Gastroesophageal sphincter (tissue), 3 donors: ENCODE data around the gene RPA1.

Experiments
- EP300 ChIP-seq: sonication (generic); formaldehyde crosslinking; IDR thresholded peaks from one replicate; pipeline ENCODE4 v1.6.1; 2017; ENCODE audit warnings: antibody characterized with exemption, mild to moderate bottlenecking
- POLR2A ChIP-seq, 2 donors: fragments of 450-650 bp; IDR thresholded peaks; one replicate each; pipeline ENCODE4 v1.6.1; 2017; ENCODE audit warnings: antibody characterized with exemption in 2 of 2, mild to moderate bottlenecking in 2 of 2, moderate library complexity in 1 of 2
- POLR2AphosphoS5 ChIP-seq: sonication (generic); formaldehyde crosslinking; IDR thresholded peaks from one replicate; pipeline ENCODE4 v1.6.1; 2017; ENCODE audit warnings: antibody characterized with exemption
- TF ChIP-seq, protein P1 (sequence below), 4 experiments: fragments of 200-600 bp in 2 of 4; fragments of 450-650 bp in 2 of 4; sonication (generic) in 1 of 4; IDR thresholded peaks; one replicate each; pipeline ENCODE4 v1.5.1; 2017 to 2019; ENCODE audit warnings: antibody characterized with exemption in 4 of 4, mild to moderate bottlenecking in 2 of 4, moderate library complexity in 2 of 4

DNA sequence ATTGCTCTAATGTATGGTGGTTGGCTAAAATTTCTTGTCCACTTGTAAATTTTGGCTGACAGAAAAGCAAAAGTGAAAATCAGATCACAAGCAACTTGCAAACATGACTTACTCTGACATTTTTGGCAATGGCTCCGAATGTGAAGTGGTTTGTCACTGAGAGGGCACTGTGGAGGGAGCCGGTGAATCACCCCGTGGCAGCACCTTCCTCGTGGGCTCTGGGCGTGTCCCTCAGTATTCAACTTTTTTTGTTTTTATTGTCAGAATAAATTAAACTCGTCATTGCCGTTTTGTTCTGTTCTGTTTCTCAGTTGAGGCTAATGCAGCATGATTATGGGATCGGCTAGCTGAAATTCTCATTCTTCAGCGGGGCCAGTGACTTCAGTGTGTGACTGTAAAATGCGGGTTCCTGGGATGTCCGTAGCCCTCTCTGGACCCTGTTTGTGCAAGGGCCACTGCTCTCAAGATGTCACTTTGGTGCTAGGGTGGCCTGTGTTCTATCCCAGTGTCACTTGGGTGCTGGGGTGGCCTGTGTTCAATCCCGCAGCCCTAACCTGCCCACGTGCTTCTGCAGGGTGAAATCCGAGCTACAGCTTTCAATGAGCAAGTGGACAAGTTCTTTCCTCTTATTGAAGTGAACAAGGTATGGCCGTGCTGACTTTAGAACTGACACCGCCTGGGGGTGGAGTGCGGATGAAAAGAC is 48.8 kb downstream of the RPA1 start:
- TF ChIP-seq, protein P1, sequence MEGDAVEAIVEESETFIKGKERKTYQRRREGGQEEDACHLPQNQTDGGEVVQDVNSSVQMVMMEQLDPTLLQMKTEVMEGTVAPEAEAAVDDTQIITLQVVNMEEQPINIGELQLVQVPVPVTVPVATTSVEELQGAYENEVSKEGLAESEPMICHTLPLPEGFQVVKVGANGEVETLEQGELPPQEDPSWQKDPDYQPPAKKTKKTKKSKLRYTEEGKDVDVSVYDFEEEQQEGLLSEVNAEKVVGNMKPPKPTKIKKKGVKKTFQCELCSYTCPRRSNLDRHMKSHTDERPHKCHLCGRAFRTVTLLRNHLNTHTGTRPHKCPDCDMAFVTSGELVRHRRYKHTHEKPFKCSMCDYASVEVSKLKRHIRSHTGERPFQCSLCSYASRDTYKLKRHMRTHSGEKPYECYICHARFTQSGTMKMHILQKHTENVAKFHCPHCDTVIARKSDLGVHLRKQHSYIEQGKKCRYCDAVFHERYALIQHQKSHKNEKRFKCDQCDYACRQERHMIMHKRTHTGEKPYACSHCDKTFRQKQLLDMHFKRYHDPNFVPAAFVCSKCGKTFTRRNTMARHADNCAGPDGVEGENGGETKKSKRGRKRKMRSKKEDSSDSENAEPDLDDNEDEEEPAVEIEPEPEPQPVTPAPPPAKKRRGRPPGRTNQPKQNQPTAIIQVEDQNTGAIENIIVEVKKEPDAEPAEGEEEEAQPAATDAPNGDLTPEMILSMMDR (IDR thresholded peaks at IDR 0.05) = no peak
- TF ChIP-seq POLR2AphosphoS5 (no peak), POLR2A (IDR thresholded peaks at IDR 0.05) (no peak), EP300 (no peak)
